Retinal pigment epithelial cell (primary cell): Measurements from ENCODE around the gene DCBLD2.

Experiments
- DNase-seq: peaks from one replicate; pipeline ENCODE4 v3.0.0-alpha.2; 2010; ENCODE audit warnings: low read depth
- H3K4me3 ChIP-seq: 2 replicates; pipeline ENCODE4 v1.5.1; 2011; ENCODE audit warnings: mild to moderate bottlenecking, low read length, control low read depth, moderate library complexity
- CTCF ChIP-seq: conservative IDR thresholded peaks from 2 replicates; pipeline ENCODE4 v1.5.1; 2011; ENCODE audit warnings: low read depth, low read length, control low read depth, inconsistent platforms

Gene DCBLD2

DNA sequence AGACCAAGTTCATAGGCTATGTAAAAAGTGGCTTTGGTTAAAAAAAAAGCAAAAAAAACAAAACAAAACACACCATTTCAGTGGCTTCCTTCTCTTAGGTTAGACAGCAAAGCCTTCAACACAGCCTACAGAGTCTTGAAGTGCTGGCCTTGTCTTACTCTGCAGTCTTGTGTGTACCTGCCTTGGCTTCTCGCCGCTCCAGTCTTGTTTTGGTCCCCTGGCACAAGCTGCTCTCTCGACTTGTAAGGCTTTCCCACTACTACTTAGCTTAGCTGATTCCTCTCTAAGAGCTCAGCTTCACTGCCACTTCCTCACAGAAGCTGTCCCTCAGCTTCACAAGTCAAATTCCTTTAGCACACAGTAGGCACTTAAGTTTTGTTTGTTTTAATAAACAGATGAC is 75.4 kb downstream of the DCBLD2 start:
- no peak for DNase-seq
- TF ChIP-seq CTCF: no peak
- no peak overlapping the region for H3K4me3 ChIP-seq

DNA sequence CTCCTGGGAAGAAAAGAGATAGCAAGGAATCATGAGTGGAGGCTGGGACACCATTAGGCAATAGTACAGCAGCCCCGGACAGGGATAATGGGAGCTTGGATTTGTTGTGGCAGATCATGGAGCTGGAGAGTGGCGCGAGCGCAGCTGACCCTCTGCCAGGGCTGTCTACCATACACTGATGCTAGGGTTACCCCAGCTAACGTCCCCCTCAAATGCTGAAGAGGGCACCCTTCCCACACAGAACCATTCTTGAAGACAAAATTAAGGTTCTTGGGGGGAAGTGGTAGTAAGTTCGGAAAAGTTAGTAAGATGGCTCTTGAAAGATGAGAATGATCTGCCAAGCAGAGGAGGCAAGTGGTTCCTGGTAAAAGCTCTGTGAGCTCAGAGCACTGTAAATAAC is 77.2 kb downstream of the DCBLD2 start:
- DNase-seq: no peak
- peak; percentile 24 for TF ChIP-seq CTCF
- no peak overlapping the region for H3K4me3 ChIP-seq

GRCh38 chr3:98823791-98824190 is 77.7 kb downstream of the DCBLD2 start:
- DNase-seq: no peak
- TF ChIP-seq CTCF: no peak
- H3K4me3 ChIP-seq: no peak overlapping the region

DNA sequence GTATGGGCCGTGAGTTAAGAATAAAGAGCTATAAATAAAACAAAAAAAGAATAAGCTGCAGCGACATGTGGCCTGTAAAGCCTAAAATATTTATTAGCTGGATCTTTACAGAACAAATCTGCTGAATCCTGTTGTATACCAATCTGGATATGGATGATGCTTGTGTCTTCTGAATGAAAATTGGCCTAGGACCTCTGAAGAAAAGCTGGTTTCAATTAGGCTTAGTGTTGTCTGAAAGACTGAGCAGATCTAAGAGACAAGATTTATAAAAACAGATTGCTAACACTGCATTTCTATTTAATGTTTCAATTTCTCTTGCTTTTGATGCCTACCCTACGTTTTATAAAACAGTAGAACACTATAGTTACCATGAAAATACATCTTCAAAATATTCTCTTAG is 80.4 kb downstream of the DCBLD2 start:
- no peak for TF ChIP-seq CTCF
- no peak for DNase-seq
- H3K4me3 ChIP-seq: no peak overlapping the region

- TF ChIP-seq CTCF: peak; percentile 43
- DNase-seq: no peak
- H3K4me3 ChIP-seq: no peak overlapping the region
These were observed 83.9 kb downstream of the DCBLD2 start for GRCh38 chr3:98817547-98818041.

DNA sequence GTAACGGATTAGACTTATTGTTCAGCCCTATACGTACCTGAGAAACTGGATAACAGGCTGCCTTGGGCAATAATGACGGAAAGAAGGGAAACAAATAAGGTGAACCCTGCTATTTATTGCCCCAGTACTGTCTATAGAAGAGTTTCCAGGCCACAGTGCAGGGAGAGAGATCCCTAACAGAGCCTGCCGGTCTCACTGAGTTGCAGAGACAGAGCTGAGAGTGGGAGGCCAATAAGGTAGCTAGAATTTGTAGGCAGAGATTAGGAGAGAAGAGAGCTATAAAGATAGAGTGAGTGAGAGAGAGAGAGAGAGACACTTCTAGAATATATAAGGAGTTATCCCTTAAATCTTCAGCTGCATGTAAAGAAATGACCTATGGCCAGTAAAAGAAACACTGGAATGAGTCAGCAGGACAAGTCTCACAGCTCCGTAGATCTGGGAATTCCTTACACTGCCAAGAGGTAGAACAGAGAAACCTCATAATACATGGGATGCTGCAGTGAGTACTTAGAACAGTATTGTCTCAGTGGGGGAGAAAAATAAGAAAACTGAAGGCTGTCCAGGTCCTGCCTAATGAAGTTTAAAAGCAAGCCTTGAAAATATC is 86.6 kb downstream of the DCBLD2 start:
- TF ChIP-seq CTCF: no peak
- H3K4me3 ChIP-seq: no peak overlapping the region
- DNase-seq: no peak

DNA sequence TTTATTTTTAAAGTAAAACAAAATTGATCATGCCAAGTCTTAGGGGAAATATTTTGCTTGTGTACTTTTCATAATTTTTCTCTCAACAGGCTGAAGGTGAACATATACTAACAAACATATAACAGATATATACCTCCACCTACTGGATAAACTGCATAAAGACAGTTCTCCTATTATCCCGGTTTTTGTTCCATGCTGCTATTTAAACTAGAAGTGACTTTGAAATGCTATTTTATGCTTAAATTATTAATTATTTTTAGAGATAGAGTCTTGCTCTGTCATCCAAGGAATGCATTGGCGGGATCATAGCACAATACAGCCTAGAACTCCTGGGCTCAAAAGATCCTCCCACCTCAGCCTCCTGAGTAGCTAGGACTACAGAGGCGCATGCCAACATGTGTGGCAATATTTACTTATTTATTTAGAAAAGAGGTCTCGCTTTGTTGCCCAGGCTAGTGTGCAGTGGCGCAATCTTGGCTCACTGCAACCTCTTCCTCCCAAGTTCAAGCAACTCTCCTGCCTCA is 88.6 kb downstream of the DCBLD2 start:
- DNase-seq: no peak
- peak; percentile 42 for TF ChIP-seq CTCF
- H3K4me3 ChIP-seq: no peak overlapping the region
